Uterus (tissue), 4 donors: ENCODE results near the gene PKD2. TPM values are rescaled to one million over a fixed set of nuclear protein-coding genes. Genes with fewer than 3 reads are reported as not detected.

Experiments used
- DNase-seq, 2 donors: peaks; one replicate each; pipeline ENCODE4 v3.0.0-alpha.2; 2019 to 2020
- H3K27ac ChIP-seq, 2 donors: fragments of 200-600 bp; sonication (generic); 1 replicate in 1 of 2; 2 replicates in 1 of 2; pipeline ENCODE4 v1.5.1; 2016 to 2018
- H3K27me3 ChIP-seq, 2 donors: fragments of 200-600 bp; sonication (generic); one replicate each; pipeline ENCODE4 v1.5.1; 2018 to 2019; ENCODE audit warnings: control low read depth in 1 of 2
- H3K36me3 ChIP-seq, 2 donors: fragments of 200-600 bp; sonication (generic); one replicate each; pipeline ENCODE4 v1.5.1; 2019; ENCODE audit warnings: control low read depth in 1 of 2
- H3K4me1 ChIP-seq, 2 donors: fragments of 200-600 bp; sonication (generic); one replicate each; pipeline ENCODE4 v1.5.1; 2018 to 2019; ENCODE audit warnings: control low read depth in 1 of 2
- H3K4me3 ChIP-seq, 2 donors: fragments of 200-600 bp; sonication (generic); 1 replicate in 1 of 2; 2 replicates in 1 of 2; pipeline ENCODE4 v1.5.1; 2018 to 2019; ENCODE audit warnings: mild to moderate bottlenecking in 1 of 2
- H3K9me3 ChIP-seq, 2 donors: fragments of 200-600 bp; sonication (generic); one replicate each; pipeline ENCODE4 v1.5.1; 2019; ENCODE audit warnings: control low read depth in 1 of 2
- CTCF ChIP-seq, 4 experiments: fragments of 200-600 bp in 2 of 4; fragments of 450-650 bp in 2 of 4; sonication (generic) in 2 of 4; IDR thresholded peaks; one replicate each; pipeline ENCODE4 v1.5.1; 2016 to 2019; ENCODE audit warnings: antibody characterized with exemption in 4 of 4, mild to moderate bottlenecking in 2 of 4, moderate library complexity in 1 of 4
- POLR2A ChIP-seq, 2 donors: fragments of 450-650 bp; IDR thresholded peaks; one replicate each; pipeline ENCODE4 v1.6.1; 2016; ENCODE audit warnings: antibody characterized with exemption in 2 of 2, mild to moderate bottlenecking in 1 of 2, moderate library complexity in 1 of 2
- intact Hi-C: fragments of 100-400 bp; cut with DNase I; formaldehyde crosslinking; loops from one replicate; pipeline ENCODE4 v1.15.1; 2023; ENCODE audit warnings: low total_unique reads
- total RNA-seq, 4 donors: library from RNA; depleted of rRNA in 3 of 4; stranded (reverse); fragments of >200 nt in 3 of 4; gene quantifications; one replicate each; pipeline versions ENCODE4 v1.1.0 to v1.2.4, GENCODE V29; 2014 to 2023
- donor health status: DM: yes; HTN: yes; CAD: no.

PKD2 gene
- total RNA-seq, 4 donors from 2014 or later: 129 to 190 (median 134) TPM

GRCh38 chr4:88108747-88109122, 101.3 kb downstream of the PKD2 start:
- Histone ChIP-seq H3K27ac (no peak overlapping the region), H3K4me1 (peaks cover 0 to 6% of the 10 kb centered on the region in 2 donors), H3K27me3 (no peaks in the 10 kb centered on the region), H3K4me3 (no peak overlapping the region), H3K36me3 (no peaks in the 10 kb centered on the region), H3K9me3 (no peaks in the 10 kb centered on the region)
- no peak for DNase-seq
- intact Hi-C loops: no loop called here
- TF ChIP-seq POLR2A (IDR thresholded peaks at IDR 0.05): no peak
- TF ChIP-seq CTCF (IDR thresholded peaks at IDR 0.05): no peak

GRCh38 chr4:88109123-88109881, 101.9 kb downstream of the PKD2 start:
- TF ChIP-seq CTCF (IDR thresholded peaks at IDR 0.05) (no peak), POLR2A (IDR thresholded peaks at IDR 0.05) (no peak)
- Histone ChIP-seq H3K4me1 (peaks cover 0 to 6% of the 10 kb centered on the region in 2 donors), H3K9me3 (no peaks in the 10 kb centered on the region), H3K4me3 (no peak overlapping the region), H3K36me3 (no peaks in the 10 kb centered on the region), H3K27me3 (no peaks in the 10 kb centered on the region), H3K27ac (peak overlapping the region in 1 of 2 donors; percentile 43)
- intact Hi-C loops: no loop called here
- no peak for DNase-seq

GRCh38 chr4:88110826-88111225, 103.4 kb downstream of the PKD2 start:
- intact Hi-C loops: no loop called here
- no peak for DNase-seq
- no peaks in the 10 kb centered on the region for H3K27me3 ChIP-seq
- no peaks in the 10 kb centered on the region for H3K9me3 ChIP-seq
- H3K4me1 ChIP-seq: peaks cover 0 to 6% of the 10 kb centered on the region in 2 donors
- H3K4me3 ChIP-seq: no peak overlapping the region
- no peak for TF ChIP-seq POLR2A (IDR thresholded peaks at IDR 0.05)
- no peak for TF ChIP-seq CTCF (IDR thresholded peaks at IDR 0.05)
- H3K36me3 ChIP-seq: no peaks in the 10 kb centered on the region
- H3K27ac ChIP-seq: peak overlapping the region in 1 of 2 donors; percentile 43

GRCh38 chr4:88112856-88113255, 105.4 kb downstream of the PKD2 start:
- H3K27ac ChIP-seq: no peak overlapping the region
- H3K36me3 ChIP-seq: no peaks in the 10 kb centered on the region
- H3K4me3 ChIP-seq: no peak overlapping the region
- no peak for DNase-seq
- peaks cover 0 to 6% of the 10 kb centered on the region in 2 donors for H3K4me1 ChIP-seq
- H3K27me3 ChIP-seq: no peaks in the 10 kb centered on the region
- H3K9me3 ChIP-seq: no peaks in the 10 kb centered on the region
- intact Hi-C loops: no loop called here
- TF ChIP-seq POLR2A (IDR thresholded peaks at IDR 0.05): no peak
- no peak for TF ChIP-seq CTCF (IDR thresholded peaks at IDR 0.05)

GRCh38 chr4:88115587-88115986, 108.2 kb downstream of the PKD2 start:
- Histone ChIP-seq H3K36me3 (no peaks in the 10 kb centered on the region), H3K27me3 (no peaks in the 10 kb centered on the region), H3K4me3 (no peak overlapping the region), H3K4me1 (peaks cover 0 to 6% of the 10 kb centered on the region in 2 donors), H3K27ac (no peak overlapping the region), H3K9me3 (peaks cover 0 to 11% of the 10 kb centered on the region in 2 donors)
- TF ChIP-seq POLR2A (IDR thresholded peaks at IDR 0.05): no peak
- TF ChIP-seq CTCF (IDR thresholded peaks at IDR 0.05): no peak
- no peak for DNase-seq
- intact Hi-C loops: no loop called here
